Measurements from ENCODE around the gene FCSK. TPM values are rescaled to one million over a fixed set of nuclear protein-coding genes. Genes with fewer than 3 reads are reported as not detected.
"Not testable (repeated sequence)": the region's sequence is repeated elsewhere in the genome, so short reads cannot be mapped to it uniquely, and the experiment has no call there.

FCSK gene
- 18.8 and 21.1 TPM in 2 replicates for total RNA-seq
- long read RNA-seq, partial matches to known transcripts: 1 of 2 reads
- long read RNA-seq, other reads (novel, unspliced or antisense): 1 of 2 reads

DNA sequence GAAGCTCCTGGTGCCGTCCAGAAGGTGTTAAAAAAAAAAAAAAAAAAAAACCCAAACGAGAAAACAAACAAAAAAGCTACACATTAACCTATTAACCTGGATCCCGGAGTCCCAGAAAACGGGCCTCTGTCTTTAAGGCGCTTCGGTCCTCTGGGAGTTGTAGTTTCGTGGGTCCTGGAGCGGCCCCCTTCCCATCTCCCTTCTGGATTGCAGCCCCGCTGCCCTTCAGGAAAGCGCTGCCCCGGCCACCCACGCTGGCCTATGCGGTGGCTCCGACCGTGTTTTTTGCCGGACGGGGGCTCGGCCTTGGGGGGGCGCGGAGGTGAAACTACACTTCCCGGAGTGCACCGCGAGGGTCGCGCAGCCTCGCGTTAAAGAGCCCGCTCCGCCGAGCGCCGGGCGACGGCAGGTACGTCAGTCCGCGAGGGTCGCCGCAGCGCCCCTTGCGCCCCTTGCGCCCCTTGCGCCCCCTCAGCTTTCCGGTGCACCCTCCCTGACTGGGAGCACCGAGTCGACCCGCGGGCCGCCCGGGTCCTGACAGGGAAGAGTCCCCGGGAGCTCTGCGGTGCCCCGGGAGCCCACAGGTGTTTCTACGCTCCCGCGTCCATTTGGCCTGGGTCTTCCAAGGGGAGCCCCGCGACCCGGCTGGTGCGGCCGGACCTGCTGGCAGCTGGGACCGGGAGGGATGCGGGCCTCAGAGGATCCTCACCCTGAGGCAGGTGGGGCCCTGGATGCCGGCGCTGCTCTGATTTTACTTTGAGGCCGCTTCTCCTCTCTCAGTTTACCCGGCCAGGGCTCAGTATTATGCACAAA lies at the start of gene FCSK:
Gene FCSK (plus strand): TSS at position 374 of the 813 bp plus-strand sequence. CDS start 8,596 bp downstream, outside the sequence.
- TF ChIP-seq, protein P1, sequence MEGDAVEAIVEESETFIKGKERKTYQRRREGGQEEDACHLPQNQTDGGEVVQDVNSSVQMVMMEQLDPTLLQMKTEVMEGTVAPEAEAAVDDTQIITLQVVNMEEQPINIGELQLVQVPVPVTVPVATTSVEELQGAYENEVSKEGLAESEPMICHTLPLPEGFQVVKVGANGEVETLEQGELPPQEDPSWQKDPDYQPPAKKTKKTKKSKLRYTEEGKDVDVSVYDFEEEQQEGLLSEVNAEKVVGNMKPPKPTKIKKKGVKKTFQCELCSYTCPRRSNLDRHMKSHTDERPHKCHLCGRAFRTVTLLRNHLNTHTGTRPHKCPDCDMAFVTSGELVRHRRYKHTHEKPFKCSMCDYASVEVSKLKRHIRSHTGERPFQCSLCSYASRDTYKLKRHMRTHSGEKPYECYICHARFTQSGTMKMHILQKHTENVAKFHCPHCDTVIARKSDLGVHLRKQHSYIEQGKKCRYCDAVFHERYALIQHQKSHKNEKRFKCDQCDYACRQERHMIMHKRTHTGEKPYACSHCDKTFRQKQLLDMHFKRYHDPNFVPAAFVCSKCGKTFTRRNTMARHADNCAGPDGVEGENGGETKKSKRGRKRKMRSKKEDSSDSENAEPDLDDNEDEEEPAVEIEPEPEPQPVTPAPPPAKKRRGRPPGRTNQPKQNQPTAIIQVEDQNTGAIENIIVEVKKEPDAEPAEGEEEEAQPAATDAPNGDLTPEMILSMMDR (IDR thresholded peaks at IDR 0.05; ENCODE audit: unreplicated experiment): peak; percentile 62
- H3K36me3 Mint-ChIP-seq (ENCODE audit: insufficient read depth): no peaks in the 10 kb centered on the region
- peaks cover 8% of the 10 kb centered on the region for H3K4me1 Mint-ChIP-seq (ENCODE audit: low read depth)
- peak within 1 kb of the TSS; percentile 98 for H3K27ac Mint-ChIP-seq
- H3K27me3 Mint-ChIP-seq: no peaks in the 10 kb centered on the region
- peak; percentile 80 for DNase-seq (ENCODE audit: low spot score, unreplicated experiment)
- peaks cover 5% of the 10 kb centered on the region for H3K9me3 Mint-ChIP-seq (ENCODE audit: low read depth)
- peak within 1 kb of the TSS; percentile 82 for H3K4me3 Mint-ChIP-seq (ENCODE audit: low read depth)

DNA sequence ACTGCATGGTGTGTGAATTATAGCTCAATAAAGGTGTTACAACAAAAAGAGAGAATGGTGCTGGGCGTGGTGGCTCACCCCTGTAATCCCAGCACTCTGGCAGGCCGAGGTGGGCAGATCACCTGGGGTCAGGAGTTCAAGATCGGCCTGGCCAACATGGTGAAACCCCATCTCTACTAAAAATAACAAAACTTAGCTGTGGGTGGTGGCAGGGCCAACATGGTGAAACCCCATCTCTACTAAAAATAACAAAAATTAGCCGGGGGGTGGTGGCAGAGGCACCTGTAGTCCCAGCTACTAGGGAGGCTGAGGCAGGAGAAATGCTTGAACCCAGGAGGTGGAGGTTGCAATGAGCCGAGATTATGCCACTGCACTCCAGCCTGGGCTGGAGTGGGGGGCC lies 48.3 kb upstream of the FCSK start:
- H3K27me3 Mint-ChIP-seq; H3K4me1 Mint-ChIP-seq (ENCODE audit: low read depth); H3K9me3 Mint-ChIP-seq (ENCODE audit: low read depth); H3K36me3 Mint-ChIP-seq (ENCODE audit: insufficient read depth); DNase-seq (ENCODE audit: low spot score, unreplicated experiment); H3K4me3 Mint-ChIP-seq (ENCODE audit: low read depth); H3K27ac Mint-ChIP-seq: not testable (repeated sequence)

DNA sequence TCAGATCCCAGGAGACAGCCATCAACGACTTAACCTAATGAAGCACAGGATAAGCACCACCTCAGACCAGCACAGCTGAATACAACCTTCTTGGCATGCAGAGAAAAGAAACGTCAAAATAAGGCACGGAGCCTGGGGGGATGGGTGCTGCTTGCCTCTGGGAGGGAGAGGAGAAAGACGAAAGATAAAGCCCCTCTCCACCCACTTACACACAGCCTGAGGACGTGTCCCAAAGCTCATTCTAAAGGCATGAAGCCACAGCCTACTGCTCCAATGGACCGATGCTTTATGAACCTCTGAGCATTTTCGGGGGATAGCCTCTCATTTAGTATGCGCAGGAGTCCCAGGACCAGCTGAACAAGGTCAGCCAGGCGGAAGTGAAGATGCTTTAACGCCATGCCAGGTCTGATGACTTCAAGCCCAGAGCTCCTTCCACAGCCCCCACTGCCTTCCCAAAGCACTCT lies 46.6 kb upstream of the FCSK start:
- TF ChIP-seq, protein P1 (IDR thresholded peaks at IDR 0.05; ENCODE audit: unreplicated experiment): no peak
- DNase-seq (ENCODE audit: low spot score, unreplicated experiment): no peak
- peaks cover 2% of the 10 kb centered on the region for H3K4me1 Mint-ChIP-seq (ENCODE audit: low read depth)
- H3K36me3 Mint-ChIP-seq (ENCODE audit: insufficient read depth): peaks cover 12% of the 10 kb centered on the region
- no peaks in the 10 kb centered on the region for H3K9me3 Mint-ChIP-seq (ENCODE audit: low read depth)
- H3K4me3 Mint-ChIP-seq (ENCODE audit: low read depth): no peak overlapping the region
- H3K27me3 Mint-ChIP-seq: no peaks in the 10 kb centered on the region
- H3K27ac Mint-ChIP-seq: no peak overlapping the region

GRCh38 chr16:70410734-70411133 lies 43.7 kb upstream of the FCSK start:
- H3K4me1 Mint-ChIP-seq (ENCODE audit: low read depth): peaks cover 6% of the 10 kb centered on the region
- no peak for DNase-seq (ENCODE audit: low spot score, unreplicated experiment)
- H3K27ac Mint-ChIP-seq: no peak overlapping the region
- no peaks in the 10 kb centered on the region for H3K27me3 Mint-ChIP-seq
- TF ChIP-seq, protein P1 (IDR thresholded peaks at IDR 0.05; ENCODE audit: unreplicated experiment): no peak
- peaks cover 8% of the 10 kb centered on the region for H3K36me3 Mint-ChIP-seq (ENCODE audit: insufficient read depth)
- H3K9me3 Mint-ChIP-seq (ENCODE audit: low read depth): no peaks in the 10 kb centered on the region
- H3K4me3 Mint-ChIP-seq (ENCODE audit: low read depth): no peak overlapping the region

GRCh38 chr16:70412385-70412784 lies 42.0 kb upstream of the FCSK start:
- H3K27me3 Mint-ChIP-seq: no peaks in the 10 kb centered on the region
- H3K4me3 Mint-ChIP-seq (ENCODE audit: low read depth): no peak overlapping the region
- TF ChIP-seq, protein P1 (IDR thresholded peaks at IDR 0.05; ENCODE audit: unreplicated experiment): no peak
- no peaks in the 10 kb centered on the region for H3K9me3 Mint-ChIP-seq (ENCODE audit: low read depth)
- H3K27ac Mint-ChIP-seq: peak overlapping the region; percentile 87
- H3K36me3 Mint-ChIP-seq (ENCODE audit: insufficient read depth): peaks cover 5% of the 10 kb centered on the region
- peaks cover 8% of the 10 kb centered on the region for H3K4me1 Mint-ChIP-seq (ENCODE audit: low read depth)
- DNase-seq (ENCODE audit: low spot score, unreplicated experiment): no peak

- DNase-seq (ENCODE audit: low spot score, unreplicated experiment); H3K27me3 Mint-ChIP-seq; H3K27ac Mint-ChIP-seq; H3K36me3 Mint-ChIP-seq (ENCODE audit: insufficient read depth); H3K4me3 Mint-ChIP-seq (ENCODE audit: low read depth); H3K9me3 Mint-ChIP-seq (ENCODE audit: low read depth): not testable (repeated sequence)
- H3K4me1 Mint-ChIP-seq (ENCODE audit: low read depth): peaks cover 14% of the 10 kb centered on the region
These were observed 40.8 kb upstream of the FCSK start for GRCh38 chr16:70413572-70413971.
